SK-N-SH (cell line): ENCODE measurements around the gene C16orf54. TPM values are rescaled to one million over a fixed set of nuclear protein-coding genes. Genes with fewer than 3 reads are reported as not detected.
"Not testable (repeated sequence)": the region's sequence is repeated elsewhere in the genome, so short reads cannot be mapped to it uniquely, and the experiment has no call there.

ENCODE experiments used
- CTCF ChIA-PET: fragments of 300-600, 350-600 bp; formaldehyde crosslinking; extraction: SDS; loops from one replicate; lab custom pipeline; 2021; lab: Yijun Ruan, JAX
- POLR2A ChIA-PET: fragments of 350-600 bp; sonication (Branson Sonifier 250); formaldehyde crosslinking; extraction: SDS; loops from one replicate; lab custom pipeline; 2020; ENCODE audit warnings: antibody characterized with exemption, inconsistent platforms; lab: Yijun Ruan, JAX
- DNase-seq: peaks from one replicate; pipeline ENCODE4 v3.0.0; 2012
- H2AFZ ChIP-seq: fragments of 200-600 bp; sonication (generic); 2 replicates; pipeline ENCODE4 v1.8.1; 2016; ENCODE audit warnings: antibody characterized with exemption, mild to moderate bottlenecking, low read depth
- H3F3A ChIP-seq: fragments of 200-600 bp; sonication (generic); replicated peaks from 2 replicates; pipeline ENCODE3; 2016; ENCODE audit warnings: antibody characterized with exemption, mild to moderate bottlenecking; ENCODE audit not compliant: insufficient read depth
- H3K27ac ChIP-seq, 2 experiments: fragments of 200-500 bp in 1 of 2; fragments of 200-600 bp in 1 of 2; sonication (Bioruptor generic) in 1 of 2; sonication (generic), shearing (Covaris generic) in 1 of 2; 2 replicates each; pipeline versions ENCODE4 v1.5.1 to v1.6.1; 2014 to 2016; ENCODE audit warnings: low read depth in 2 of 2, inconsistent platforms in 1 of 2, low read length in 1 of 2, mild to moderate bottlenecking in 1 of 2, mixed read lengths in 1 of 2
- H3K27me3 ChIP-seq: fragments of 200-600 bp; sonication (generic), shearing (Covaris generic); 2 replicates; pipeline ENCODE4 v1.6.1; 2016; ENCODE audit warnings: mixed run types; ENCODE audit not compliant: insufficient read depth
- H3K36me3 ChIP-seq, 2 experiments: fragments of 200-500 bp in 1 of 2; fragments of 200-600 bp in 1 of 2; sonication (Bioruptor generic) in 1 of 2; sonication (generic) in 1 of 2; replicated peaks in 1 of 2; 2 replicates each; pipeline versions ENCODE3 to v1.5.1; 2014 to 2016; ENCODE audit warnings: low read length in 1 of 2, mild to moderate bottlenecking in 1 of 2; ENCODE audit not compliant: insufficient read depth in 2 of 2, control insufficient read depth in 1 of 2
- H3K4me1 ChIP-seq, 2 experiments: fragments of 200-500 bp in 1 of 2; fragments of 200-600 bp in 1 of 2; sonication (Bioruptor generic) in 1 of 2; sonication (generic), shearing (Covaris generic) in 1 of 2; 2 replicates each; pipeline versions ENCODE4 v1.5.1 to v1.6.1; 2014 to 2016; ENCODE audit warnings: low read depth in 1 of 2, low read length in 1 of 2, mixed run types in 1 of 2; ENCODE audit not compliant: insufficient read depth in 2 of 2, control insufficient read depth in 1 of 2
- H3K4me2 ChIP-seq: fragments of 200-600 bp; sonication (generic), shearing (Covaris generic); 2 replicates; pipeline ENCODE4 v1.6.1; 2017; ENCODE audit warnings: mixed run types
- H3K4me3 ChIP-seq, 2 experiments: fragments of 200-500 bp in 1 of 2; fragments of 200-600 bp in 1 of 2; sonication (Bioruptor generic) in 1 of 2; sonication (generic), shearing (Covaris generic) in 1 of 2; 2 replicates each; pipeline versions ENCODE4 v1.5.1 to v1.8.1; 2014 to 2016; ENCODE audit warnings: low read depth in 2 of 2, inconsistent platforms in 1 of 2, low read length in 1 of 2, mild to moderate bottlenecking in 1 of 2, mixed read lengths in 1 of 2, moderate library complexity in 1 of 2
- H3K79me2 ChIP-seq: fragments of 200-600 bp; sonication (generic); 2 replicates; pipeline ENCODE4 v1.8.1; 2017; ENCODE audit warnings: mild to moderate bottlenecking; ENCODE audit not compliant: insufficient read depth
- H3K9ac ChIP-seq: fragments of 200-600 bp; sonication (generic); 2 replicates; pipeline ENCODE4 v1.6.1; 2017; ENCODE audit warnings: mixed run types
- H3K9me2 ChIP-seq: fragments of 200-600 bp; sonication (generic); 2 replicates; pipeline ENCODE4 v1.6.1; 2017; ENCODE audit warnings: mixed run types
- H3K9me3 ChIP-seq: fragments of 200-600 bp; sonication (generic); 2 replicates; pipeline ENCODE4 v1.6.1; 2017; ENCODE audit warnings: mixed run types, mild to moderate bottlenecking, moderate library complexity
- H4K20me1 ChIP-seq: fragments of 200-600 bp; sonication (generic); 2 replicates; pipeline ENCODE4 v1.6.1; 2017; ENCODE audit warnings: mild to moderate bottlenecking, mixed run types; ENCODE audit not compliant: insufficient read depth
- FOSL2 ChIP-seq: IDR thresholded peaks from 2 replicates; pipeline ENCODE4 v1.4.0; 2012; ENCODE audit warnings: low read depth, mild to moderate bottlenecking, moderate library complexity, borderline replicate concordance
- GABPA ChIP-seq: IDR thresholded peaks from 2 replicates; pipeline ENCODE4 v1.4.0; 2012; ENCODE audit warnings: low read depth, mild to moderate bottlenecking
- MXI1 ChIP-seq: IDR thresholded peaks from 2 replicates; pipeline ENCODE4 v1.6.1; 2012; ENCODE audit warnings: mild to moderate bottlenecking, low read depth, low read length, improper control_type of control experiment
- RCOR1 ChIP-seq: fragments of 150-350 bp; IDR thresholded peaks from 2 replicates; pipeline ENCODE4 v1.6.1; 2017; ENCODE audit warnings: antibody characterized with exemption, low read length
- RXRA ChIP-seq: IDR thresholded peaks from 2 replicates; pipeline ENCODE4 v1.4.0; 2012; ENCODE audit warnings: low read depth, mild to moderate bottlenecking, borderline replicate concordance
- YY1 ChIP-seq: IDR thresholded peaks from 2 replicates; pipeline ENCODE4 v1.4.0; 2012; ENCODE audit warnings: low read depth, mild to moderate bottlenecking
- WGBS: methylation state at CpG from one replicate; pipeline ENCODE4 v1.1.6; 2017; ENCODE audit warnings: low lambda C conversion rate; 5-methylcytosine and 5-hydroxymethylcytosine counted together
- polyA plus RNA-seq, 3 experiments: library from polyadenylated mRNA; depleted of rRNA; stranded (reverse); fragments of >200 nt; gene quantifications; 2 replicates each; pipeline ENCODE4 v1.2.3, GENCODE V29; 2012
- TF ChIP-seq, protein P1 (sequence below): IDR thresholded peaks from 2 replicates; pipeline ENCODE4 v1.6.1; 2012; ENCODE audit warnings: mild to moderate bottlenecking, low read depth, low read length, moderate library complexity
- TF ChIP-seq, protein P2 (sequence below): IDR thresholded peaks from 2 replicates; pipeline ENCODE4 v1.4.0; 2012; ENCODE audit warnings: low read depth

The C16orf54 gene
- polyA plus RNA-seq, 1 of the 3 experiments (the other 2 are of a cell fraction): not detected

DNA sequence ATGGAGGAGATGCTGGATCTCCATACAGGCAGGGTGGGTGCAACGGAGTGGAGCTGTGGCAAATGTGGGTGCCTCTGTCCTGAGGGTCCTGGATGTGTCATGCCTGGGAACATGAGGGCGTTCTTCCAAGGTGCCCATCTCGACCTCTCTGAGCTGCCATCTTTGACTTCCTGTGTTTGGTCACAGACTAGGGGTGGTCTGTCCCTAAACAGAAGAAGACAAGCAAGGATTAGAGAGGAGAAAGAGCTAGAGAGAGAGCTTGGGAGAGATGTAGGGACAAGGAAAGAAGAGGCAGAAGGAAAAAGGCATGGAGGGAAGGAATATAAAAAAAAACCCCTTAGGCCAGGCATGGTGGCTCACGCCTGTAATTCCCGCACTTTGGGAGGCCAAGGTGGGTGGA is 28.9 kb upstream of the C16orf54 start:
- H3K79me2 ChIP-seq: no peaks in the 10 kb centered on the region
- H2AFZ ChIP-seq: no peak overlapping the region
- H3K4me1 ChIP-seq: no peaks in the 10 kb centered on the region
- WGBS: 81% methylated on average over 5 of the region's 5 CpGs
- no peak overlapping the region for H3K27ac ChIP-seq
- CTCF ChIA-PET: interaction anchor here (1.0 to 1.2 kb wide), 3 partner anchors 10 to 45 kb away, joined by 3 to 4 read pairs (median 3); no protein-coding TSS in a partner anchor
- peaks cover 7% of the 10 kb centered on the region; the same call in 1 of the 2 replicates for H3K27me3 ChIP-seq
- DNase-seq: no peak
- H3F3A ChIP-seq: no peaks in the 10 kb centered on the region
- H3K9ac ChIP-seq: no peak overlapping the region
- no peak overlapping the region for H3K4me2 ChIP-seq
- H4K20me1 ChIP-seq: no peaks in the 10 kb centered on the region
- no peak for TF ChIP-seq MXI1
- no peak for TF ChIP-seq YY1
- TF ChIP-seq FOSL2: no peak
- no peak for TF ChIP-seq GABPA
- TF ChIP-seq, protein P1, sequence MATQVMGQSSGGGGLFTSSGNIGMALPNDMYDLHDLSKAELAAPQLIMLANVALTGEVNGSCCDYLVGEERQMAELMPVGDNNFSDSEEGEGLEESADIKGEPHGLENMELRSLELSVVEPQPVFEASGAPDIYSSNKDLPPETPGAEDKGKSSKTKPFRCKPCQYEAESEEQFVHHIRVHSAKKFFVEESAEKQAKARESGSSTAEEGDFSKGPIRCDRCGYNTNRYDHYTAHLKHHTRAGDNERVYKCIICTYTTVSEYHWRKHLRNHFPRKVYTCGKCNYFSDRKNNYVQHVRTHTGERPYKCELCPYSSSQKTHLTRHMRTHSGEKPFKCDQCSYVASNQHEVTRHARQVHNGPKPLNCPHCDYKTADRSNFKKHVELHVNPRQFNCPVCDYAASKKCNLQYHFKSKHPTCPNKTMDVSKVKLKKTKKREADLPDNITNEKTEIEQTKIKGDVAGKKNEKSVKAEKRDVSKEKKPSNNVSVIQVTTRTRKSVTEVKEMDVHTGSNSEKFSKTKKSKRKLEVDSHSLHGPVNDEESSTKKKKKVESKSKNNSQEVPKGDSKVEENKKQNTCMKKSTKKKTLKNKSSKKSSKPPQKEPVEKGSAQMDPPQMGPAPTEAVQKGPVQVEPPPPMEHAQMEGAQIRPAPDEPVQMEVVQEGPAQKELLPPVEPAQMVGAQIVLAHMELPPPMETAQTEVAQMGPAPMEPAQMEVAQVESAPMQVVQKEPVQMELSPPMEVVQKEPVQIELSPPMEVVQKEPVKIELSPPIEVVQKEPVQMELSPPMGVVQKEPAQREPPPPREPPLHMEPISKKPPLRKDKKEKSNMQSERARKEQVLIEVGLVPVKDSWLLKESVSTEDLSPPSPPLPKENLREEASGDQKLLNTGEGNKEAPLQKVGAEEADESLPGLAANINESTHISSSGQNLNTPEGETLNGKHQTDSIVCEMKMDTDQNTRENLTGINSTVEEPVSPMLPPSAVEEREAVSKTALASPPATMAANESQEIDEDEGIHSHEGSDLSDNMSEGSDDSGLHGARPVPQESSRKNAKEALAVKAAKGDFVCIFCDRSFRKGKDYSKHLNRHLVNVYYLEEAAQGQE: no peak
- TF ChIP-seq, protein P2, sequence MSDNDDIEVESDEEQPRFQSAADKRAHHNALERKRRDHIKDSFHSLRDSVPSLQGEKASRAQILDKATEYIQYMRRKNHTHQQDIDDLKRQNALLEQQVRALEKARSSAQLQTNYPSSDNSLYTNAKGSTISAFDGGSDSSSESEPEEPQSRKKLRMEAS: no peak
- TF ChIP-seq RCOR1: no peak
- TF ChIP-seq RXRA: no peak
- TF ChIP-seq, all 33 proteins: peak for 0
- no peaks in the 10 kb centered on the region for H3K36me3 ChIP-seq
- H3K4me3 ChIP-seq: no peak overlapping the region
- H3K9me2 ChIP-seq: no peaks in the 10 kb centered on the region
- no peaks in the 10 kb centered on the region for H3K9me3 ChIP-seq
- POLR2A ChIA-PET: no interaction called here

DNA sequence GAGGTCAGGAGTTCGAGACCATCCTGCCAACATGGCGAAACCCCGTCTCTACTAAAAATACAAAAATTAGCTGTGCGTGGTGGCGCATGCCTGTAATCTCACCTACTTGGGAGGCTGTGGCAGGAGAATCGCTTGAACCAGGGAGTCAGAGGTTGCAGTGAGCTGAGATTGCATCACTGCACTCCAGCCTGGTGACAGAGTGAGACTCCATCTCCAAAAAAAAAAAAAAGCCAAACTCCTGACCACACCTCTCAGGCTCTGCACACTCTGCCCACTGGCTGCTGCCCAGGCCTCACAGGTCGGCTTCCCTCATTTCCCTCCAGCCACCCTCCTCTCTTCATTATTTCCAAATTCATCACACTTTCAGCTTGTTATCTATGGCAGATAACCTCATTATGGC is 26.5 kb upstream of the C16orf54 start:
- H3K4me1 ChIP-seq, DNase-seq, H3K9me3 ChIP-seq, H4K20me1 ChIP-seq, H3F3A ChIP-seq, H2AFZ ChIP-seq, H3K4me3 ChIP-seq, H3K9ac ChIP-seq, H3K79me2 ChIP-seq, POLR2A ChIA-PET, H3K27ac ChIP-seq, H3K9me2 ChIP-seq, H3K4me2 ChIP-seq, H3K27me3 ChIP-seq, H3K36me3 ChIP-seq: not testable (repeated sequence)
- WGBS: 88% methylated on average over 7 of the region's 7 CpGs
- CTCF ChIA-PET: interaction anchor here (0.7 to 1.1 kb wide), 2 partner anchors 18 to 21 kb away, joined by 3 to 4 read pairs; partner anchors contain the start of gene KIF22
